HG02852 (cell line): ENCODE data around the gene LIMCH1.

ENCODE experiments used
- ATAC-seq: cut with Tn5 transposase; IDR thresholded peaks from one replicate; pipeline ENCODE4 v1.9.1; 2021; ENCODE audit warnings: mild to moderate bottlenecking, moderate library complexity; ENCODE audit not compliant: unreplicated experiment

Gene LIMCH1

DNA sequence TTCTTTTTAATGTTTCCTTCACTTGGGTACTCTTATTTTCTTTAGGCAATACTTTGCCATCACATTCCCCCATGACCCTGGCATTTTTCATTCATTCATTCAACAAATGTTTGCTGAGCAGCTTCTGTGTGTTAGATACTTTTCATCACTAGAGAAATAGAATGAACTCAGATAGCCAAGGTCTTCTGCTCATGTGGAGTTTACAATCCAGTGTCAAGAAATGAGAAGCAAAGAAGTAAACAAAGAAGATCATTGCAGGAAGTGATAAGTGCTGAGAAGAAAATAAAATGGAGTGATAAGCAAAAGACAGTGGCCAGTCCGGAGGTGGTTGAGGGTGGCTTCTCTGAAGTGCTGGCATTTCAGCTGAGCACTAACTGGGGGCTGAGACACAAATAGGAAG is 63.1 kb downstream of the LIMCH1 start:
- no peak for ATAC-seq

DNA sequence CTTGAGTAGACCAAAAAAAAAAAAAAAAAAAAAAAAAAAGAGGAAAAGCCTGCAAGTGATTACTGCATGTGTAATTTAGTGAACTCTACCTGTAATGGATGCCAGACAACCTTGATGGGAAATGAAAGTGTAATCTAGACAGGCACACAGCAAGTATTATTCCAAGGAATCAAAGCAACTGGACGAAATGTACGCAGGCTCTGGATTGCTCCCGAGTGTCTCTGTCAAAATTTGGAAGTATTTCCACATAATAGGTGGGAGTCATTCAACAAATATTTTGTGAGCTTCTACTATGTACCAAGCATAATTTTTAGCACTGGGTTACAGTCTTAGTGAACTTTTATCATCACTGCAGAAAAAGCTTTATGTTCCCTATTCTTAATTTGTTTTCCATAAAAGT is 64.2 kb downstream of the LIMCH1 start:
- no peak for ATAC-seq

DNA sequence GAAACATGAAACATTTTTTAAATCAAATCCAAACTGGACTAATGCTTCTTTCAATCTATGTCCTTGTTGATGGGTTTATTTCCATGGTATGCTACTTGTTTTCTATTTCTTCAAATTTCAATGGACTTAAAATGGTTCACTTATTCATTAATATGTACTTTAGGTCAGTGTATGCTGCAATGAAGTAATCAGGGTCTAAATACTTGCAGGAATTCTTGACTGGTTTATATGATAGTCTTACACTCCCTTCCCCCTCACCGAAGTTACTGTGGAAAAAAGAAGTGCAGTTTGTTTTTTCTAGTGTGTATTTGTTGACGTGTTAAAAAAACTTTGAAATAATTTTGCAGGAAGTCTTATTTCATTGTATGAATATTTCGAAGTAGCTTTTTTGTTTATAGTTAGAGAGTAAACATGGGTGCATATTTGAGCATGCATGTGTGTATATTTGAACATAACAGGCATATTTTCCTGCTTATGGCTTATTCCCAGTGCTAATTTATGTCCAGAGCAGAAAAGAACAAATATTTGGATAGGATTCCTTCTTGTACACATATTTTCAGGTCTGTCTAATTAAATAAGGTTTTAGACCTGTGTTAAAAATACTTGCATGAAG is 65.0 kb downstream of the LIMCH1 start:
- ATAC-seq, result no peak

DNA sequence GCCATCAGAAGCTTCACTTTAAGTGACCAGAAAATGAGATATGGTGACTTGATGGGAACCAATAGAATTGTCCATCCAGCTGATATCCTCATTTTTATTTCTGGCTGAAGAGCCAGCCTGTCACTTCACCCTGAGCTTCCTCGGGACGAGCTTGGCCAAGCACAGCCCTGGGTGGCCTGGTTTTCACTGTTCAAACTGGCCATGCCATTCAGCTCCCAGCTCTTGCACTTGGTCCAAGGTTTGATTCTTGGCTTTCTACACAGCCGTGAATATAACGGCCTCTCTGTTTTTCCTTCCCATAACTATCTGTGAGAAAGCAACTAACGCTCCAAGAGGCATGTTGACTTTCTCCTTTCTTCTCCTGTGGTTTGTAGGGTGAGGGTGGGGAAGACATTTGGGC is 71.9 kb downstream of the LIMCH1 start:
- no peak for ATAC-seq

DNA sequence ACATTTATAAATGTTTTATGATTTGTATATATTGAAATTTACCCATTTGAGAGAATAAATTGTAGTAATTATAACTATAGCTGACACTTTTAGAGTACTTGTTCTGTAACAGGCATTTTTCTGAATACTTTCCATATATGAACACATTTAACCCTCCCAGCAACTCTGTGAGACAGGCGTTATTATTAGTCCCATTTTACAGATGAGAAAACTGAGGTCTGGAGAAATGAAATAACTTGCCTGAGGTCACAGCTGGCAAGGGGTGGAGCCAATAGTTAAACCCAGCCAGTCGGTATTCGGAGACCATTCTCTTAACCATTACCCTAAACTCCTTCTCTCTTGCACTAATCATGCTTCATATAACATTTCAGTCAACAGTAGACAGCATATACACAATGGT is 72.5 kb downstream of the LIMCH1 start:
- ATAC-seq, result no peak

DNA sequence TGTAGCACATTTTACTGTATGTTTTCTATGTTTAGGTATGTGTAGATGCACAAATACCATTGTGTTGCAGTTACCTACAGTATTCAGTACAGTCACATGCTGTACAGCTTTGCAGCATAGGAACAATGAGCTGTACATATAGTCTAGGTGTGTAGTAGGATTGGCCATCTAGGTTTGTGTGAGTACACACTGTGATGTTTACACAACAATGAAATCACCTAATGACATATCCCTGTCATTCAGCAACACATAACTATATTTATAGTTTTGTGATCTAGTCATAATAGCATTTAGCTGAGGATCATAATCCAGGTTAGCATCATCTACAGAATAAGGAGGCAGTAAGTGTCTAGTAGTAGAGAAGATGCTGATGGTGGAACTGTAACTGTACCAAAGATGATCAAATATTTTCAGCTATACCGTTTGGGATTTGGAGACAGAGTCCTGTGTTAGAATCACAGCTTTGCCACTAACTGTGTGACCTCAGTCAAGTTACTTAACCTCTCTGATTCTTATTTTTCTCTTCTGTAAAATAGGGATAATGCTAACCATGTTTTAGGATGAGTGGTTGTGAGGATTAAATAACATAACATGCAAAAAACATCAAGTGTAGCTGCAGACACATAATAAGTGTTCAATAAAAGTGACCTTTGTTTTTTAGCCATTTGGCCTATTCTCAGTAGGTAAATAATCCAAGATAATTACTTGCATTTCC is 73.3 kb downstream of the LIMCH1 start:
- ATAC-seq, result no peak

DNA sequence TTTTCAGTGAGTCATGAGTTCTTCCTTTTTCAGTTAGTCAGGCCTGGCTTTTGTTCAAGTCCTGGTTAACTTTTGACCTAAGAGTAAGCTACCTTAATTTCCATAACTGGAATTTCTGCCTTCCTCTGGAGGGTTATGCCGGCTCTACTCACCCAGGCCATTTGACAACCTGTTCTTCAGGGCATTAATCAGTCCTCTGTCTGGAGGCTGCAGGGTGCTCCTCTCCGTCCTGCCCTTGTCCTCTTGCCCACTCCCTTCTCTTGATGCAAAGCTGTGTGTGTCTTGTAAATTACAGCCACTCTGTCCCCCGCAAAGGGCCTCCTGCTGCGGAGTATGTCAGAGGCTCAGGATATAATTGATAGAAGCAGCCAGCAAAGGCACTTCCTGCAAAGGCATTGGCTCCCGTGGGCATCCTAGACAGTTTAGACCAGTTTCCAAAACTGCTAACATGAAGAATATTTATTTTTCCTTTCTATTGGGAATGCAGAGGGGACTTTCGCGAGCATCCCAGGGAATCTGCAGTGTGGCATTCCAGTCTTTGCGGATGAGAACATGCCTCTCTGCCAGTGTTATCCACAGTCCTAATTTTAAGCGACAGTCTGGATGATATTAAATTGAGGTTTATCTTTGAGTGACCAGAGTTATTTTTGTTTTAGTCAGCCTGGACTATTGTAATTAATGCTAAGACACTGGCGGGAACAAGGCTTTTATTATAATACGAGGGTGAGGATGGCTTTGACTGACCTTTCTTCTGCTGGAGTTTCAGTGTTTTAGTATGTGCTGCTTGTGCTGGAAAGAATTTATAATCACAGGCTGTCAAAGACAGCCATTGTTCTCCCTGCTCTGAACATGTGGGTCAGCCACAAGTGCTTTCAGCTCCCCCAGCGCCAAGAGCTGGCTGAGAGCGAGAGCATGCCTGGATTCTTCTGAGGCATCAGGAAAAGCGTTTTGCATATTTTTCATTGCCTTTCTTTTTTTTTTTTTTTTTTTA is 74.2 kb downstream of the LIMCH1 start:
- no peak for ATAC-seq

DNA sequence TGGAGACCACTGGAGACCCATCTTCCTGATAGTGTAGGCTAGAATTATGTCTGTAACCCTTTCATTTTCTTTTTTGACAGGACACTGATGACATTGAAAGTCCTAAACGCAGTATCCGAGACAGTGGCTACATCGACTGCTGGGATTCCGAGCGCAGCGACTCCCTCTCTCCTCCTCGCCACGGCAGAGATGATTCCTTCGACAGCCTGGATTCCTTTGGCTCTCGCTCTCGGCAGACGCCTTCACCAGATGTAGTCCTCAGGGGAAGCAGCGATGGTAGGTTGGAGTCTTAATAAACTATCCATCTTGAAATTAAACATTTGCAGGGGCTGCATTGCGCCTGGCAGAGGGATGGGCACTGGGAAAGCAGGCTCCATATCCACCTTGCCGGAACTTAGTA is 75.4 kb downstream of the LIMCH1 start:
- no peak for ATAC-seq

DNA sequence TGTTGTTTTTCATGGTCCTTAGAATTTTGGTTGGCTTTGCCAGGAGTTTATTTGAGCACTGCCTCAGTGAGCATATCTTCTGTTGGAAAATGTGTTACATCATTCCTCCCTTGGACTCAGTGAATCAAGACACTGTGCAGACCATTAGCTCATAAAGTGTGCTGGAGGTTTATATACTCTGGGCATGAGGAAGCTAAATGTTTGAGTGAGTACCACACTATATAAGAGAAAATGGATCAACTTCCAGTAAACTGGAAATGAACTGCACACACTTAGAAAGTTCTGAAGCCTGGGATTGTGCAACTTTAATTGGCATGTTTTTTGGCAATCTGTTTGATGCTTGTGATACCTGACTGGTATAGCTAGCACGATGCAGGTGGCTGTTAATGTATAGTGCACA is 75.9 kb downstream of the LIMCH1 start:
- no peak for ATAC-seq

DNA sequence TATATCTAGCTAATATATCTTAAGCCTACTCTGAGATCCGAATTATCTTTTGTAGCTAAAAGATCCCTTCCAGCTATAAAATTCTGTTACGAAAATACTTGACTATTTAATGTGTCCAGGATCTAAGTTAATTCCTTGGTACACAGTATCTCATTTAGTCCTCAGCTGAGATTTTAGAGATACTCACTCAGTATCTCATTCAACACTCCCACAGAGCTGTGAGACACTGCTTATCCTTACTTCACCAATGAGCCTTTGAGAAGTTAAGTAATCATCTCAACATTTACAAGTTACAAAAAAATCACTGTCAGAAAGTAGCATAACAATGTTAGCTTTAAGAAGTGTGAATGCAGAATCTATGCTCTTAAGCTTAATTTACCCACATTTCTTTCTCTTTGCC is 76.6 kb downstream of the LIMCH1 start:
- ATAC-seq, result no peak

DNA sequence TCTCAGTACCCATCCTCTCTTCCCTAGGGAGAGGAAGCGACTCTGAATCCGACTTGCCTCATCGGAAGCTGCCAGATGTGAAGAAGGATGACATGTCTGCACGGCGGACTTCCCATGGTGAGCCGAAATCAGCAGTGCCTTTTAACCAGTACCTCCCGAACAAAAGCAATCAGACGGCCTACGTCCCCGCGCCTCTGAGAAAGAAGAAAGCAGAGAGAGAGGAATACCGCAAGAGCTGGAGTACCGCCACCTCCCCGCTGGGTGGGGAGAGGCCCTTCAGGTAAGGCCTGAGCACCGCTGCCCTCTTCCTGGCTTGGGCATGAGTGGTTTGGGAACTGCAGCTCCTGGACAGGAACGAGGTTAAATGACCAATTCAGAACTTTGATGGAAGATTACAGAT is 81.2 kb downstream of the LIMCH1 start:
- ATAC-seq, result no peak

DNA sequence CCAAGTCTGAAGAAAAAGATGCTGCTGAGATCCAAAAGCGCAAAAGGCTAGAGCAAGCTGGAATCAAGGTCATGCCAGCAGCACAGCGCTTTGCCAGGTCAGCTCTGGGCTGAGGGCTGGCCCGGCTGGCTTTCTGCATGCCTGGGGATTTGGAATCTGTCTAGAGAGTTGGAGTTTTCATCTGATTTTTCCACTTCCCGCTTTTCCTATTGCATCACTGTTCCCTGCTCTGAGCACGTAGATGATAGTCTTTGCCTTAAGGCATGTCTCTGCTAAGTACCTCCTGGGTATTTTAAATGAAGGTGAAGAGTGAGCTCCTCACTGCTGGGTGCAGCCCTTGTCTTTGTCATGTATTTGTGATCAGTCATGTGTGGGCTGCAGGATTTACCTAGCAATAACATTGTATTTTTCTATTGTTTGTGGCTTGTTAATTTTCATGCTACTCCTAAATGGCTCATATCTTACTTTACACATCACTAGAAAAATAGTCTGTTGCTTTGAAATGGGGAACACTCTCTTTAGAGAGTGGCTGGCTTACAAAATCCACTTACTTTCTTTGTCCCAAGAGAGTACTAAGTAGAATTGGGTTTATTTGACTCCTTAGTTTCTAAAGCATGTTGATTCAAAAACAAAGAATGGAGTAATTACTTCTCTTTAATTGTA is 82.8 kb downstream of the LIMCH1 start:
- ATAC-seq, result no peak

DNA sequence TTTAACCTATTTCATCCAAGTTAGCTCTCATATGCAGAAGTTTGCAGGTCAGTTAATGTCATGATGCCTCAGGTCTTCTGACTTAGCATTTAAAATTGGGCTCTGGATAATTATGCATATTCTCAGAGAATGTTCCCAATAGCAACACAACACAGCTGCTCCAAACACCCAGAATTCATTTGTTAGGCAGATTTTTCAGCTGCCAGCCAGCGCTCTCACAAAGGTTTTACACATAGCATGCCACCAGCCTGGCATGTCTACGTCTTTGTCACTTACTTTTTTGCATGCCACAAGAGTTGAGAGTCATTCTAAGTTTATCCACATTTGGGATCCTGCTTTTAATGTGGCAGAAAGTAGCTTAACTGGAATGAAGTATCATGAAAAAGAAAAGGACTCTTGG is 84.8 kb downstream of the LIMCH1 start:
- no peak for ATAC-seq

DNA sequence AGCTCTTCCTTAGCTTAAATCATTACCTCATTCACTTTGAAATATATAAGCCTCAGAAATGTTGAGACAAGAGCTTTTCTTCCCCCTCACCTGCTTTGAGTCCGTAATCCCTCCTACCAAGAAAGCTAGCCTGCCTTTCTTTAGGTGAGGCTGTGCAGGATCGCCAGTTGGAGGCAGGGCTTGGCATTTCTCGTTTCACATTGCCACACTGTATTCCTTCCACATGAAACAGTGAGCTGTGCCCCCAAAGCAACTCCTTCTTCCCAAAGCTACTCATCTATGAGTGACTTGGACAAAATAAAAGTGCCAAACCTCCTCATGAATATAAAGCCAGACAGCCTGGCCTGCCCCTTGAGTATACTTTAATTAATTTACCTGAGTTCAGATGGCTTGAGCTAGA is 86.8 kb downstream of the LIMCH1 start:
- no peak for ATAC-seq

DNA sequence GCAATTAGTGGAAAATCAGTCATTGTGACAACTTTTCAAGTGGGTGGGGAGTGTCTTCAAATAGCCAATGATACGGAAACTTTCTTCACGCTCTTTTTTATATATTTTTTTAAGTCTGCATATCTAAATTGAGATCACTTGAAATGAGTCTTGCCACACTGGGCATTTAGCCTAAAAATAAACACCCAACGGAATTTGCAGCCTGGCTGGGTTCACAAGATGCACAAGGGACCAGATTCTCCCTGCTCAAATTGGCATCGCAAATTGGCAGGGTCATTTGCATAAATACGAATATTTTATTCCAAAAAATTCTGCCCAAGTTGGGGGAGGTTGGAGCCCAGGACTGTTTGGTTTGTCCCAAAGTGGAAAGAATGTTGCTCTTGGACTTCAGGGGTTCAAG is 87.6 kb downstream of the LIMCH1 start:
- no peak for ATAC-seq

DNA sequence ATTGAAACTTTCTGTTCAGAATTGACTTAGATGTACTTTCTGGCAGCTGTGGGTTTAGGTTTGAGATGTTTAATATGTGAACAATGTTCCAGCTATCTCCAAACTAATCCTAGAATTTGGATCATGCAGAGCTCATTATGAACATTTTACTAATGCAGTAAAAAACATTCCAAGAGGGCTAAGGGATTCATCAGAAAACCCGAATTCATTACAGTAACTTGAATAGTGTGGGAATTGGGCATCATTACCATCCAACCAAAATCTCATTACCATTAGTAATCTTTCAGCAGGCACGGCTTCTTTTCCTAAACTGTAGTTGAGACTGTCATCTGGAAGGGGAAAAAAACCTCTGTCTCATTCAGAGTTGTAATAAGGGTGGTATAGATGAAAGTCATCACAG is 91.0 kb downstream of the LIMCH1 start:
- ATAC-seq, result no peak

DNA sequence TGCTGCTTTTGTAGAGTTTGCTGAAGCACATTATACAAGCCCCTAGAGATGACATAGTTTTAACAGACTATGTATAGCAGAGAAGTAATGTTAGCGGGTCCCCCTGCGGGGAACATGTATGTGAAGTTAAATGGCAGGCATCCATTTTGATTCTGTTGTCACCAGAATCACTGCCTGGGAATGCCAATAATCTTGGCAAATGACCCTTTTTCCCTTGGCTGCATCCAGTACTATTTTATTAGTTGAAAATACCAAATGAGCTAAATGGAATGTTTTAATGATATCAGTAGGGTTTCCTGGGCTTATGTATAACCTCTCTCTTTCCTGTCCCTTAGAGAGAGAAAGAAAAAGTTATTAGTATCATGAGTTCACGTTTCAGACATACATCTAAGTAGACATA is 93.6 kb downstream of the LIMCH1 start:
- ATAC-seq, result no peak

DNA sequence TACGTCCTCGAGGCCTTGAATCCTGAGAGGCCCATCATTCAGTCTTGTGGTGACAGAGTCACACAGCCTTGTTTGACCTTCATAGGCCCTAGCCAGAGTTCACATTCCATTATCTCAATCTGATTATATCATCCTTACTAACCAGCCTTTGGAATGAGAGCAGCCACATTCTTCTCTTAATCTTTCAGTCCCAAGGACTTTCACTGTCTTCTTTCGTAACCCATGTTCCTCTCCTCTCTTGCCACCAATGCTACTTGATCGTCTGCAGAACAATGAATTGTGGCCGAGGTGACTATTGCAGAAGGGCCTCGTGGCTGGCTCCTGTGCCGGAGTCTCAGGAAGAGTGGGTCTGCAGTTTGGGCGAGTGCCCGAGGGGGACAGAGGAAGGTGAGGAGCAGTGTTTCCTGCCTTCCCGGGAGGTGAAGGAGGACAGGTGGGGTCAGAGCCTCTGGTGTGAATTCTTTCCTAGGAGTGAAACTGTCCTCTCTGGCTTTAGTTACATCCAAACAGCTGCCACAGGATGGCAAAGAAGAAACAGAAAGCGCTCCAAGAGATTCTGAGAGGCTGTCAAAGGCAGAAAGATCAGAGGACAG is 94.6 kb downstream of the LIMCH1 start:
- no peak for ATAC-seq

DNA sequence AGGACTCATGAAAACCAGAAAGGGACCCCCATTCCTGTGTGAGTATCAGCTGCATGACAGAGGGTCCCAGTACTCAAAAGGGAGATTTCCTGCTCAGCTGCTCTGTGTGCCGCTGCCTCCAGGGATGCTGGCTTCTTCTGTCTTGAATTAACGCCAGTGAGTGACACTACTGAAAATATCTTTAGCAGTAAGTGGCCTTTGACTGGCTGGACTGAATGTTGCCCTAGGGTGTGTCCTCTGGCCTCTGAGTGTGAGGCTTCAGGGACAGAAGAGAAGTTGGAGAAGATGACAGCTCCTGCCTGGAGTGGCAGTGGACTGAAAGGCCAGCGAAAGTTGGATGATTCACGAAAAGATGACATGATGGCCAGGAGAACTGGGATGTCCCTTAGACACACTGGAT is 95.4 kb downstream of the LIMCH1 start:
- ATAC-seq, result no peak

DNA sequence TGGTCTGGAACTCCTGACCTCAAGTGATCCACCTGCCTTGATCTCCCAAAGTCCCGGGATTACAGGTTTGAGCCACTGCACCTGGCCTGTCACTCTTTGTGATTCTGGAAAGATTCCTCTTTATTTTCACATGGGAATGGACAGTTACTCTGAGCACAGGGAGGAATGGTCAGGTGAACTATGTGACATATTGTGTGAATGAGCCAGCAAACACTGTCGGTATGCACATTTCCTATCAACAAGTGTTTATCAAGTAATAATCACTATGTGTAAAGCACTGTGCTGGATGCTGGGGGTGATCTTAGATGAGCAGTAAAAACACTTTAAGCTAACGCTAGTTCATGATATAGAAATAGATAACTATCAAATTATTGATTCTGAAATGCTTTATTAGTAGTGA is 97.5 kb downstream of the LIMCH1 start:
- no peak for ATAC-seq

DNA sequence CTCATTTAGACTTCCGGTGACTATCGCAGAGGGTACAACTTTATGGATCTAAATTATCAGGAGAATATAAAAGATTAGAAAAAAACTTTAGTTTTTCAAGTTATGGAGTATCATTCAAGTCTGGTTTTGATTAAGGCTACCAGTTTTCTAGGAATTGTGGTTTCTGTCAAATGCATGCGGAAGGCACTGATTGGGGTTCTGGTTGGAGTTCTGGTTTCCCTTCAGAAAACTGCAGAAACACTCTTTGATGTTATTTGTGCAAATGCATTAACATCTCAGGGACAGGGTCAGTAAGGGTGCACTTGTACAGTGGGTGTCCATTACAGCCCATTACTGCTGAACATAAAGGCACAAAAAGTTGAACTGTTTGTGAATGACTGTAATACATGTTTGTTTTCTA is 100.2 kb downstream of the LIMCH1 start:
- no peak for ATAC-seq
